OCI-M2 (cell line): ENCODE measurements around the gene PPIP5K1.
"Not testable (repeated sequence)": the region's sequence is repeated elsewhere in the genome, so short reads cannot be mapped to it uniquely, and the experiment has no call there.

ENCODE experiments used
- DNase-seq: peaks from one replicate; lab custom pipeline; 2025; ENCODE audit not compliant: unreplicated experiment; lab: John Stamatoyannopoulos, UW

PPIP5K1 gene

DNA sequence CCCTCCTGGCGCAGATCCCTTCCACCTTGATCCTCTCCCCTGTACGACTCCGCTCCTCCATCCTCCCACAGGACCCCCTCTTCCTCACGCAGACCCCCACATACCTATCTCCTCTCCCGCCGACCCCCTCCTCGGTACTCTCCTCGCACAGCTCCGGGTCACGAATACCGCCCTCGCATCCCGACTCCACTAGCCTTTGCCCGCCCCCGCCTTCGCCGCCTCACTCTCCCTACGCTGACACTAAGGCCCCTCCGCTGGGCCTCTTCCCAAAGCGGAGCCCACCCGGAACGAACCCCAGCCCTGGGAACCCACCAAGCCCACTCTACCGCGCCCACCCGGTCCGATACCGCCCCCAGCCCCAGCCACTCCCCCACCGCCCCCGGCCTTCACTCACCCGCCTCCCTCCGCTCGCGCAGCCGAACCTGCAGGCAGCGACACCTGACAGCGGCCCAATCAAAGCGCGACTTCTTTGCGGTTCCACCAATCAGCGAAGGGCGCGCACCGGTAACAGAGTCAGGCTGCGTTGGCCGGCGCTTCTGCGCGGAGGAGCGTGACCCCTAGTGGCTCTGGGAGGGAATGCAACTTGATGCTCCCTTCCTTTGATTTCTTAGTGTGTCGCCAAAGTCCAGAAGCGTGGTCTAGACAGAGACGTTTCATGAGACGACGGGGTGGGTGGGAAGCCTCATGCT lies at the start of gene PPIP5K1:
TSS of gene PPIP5K1 (minus strand) at position 431 of the 689 bp plus-strand sequence. CDS start 5,704 bp downstream, outside the sequence.
- not testable (repeated sequence) for DNase-seq

DNA sequence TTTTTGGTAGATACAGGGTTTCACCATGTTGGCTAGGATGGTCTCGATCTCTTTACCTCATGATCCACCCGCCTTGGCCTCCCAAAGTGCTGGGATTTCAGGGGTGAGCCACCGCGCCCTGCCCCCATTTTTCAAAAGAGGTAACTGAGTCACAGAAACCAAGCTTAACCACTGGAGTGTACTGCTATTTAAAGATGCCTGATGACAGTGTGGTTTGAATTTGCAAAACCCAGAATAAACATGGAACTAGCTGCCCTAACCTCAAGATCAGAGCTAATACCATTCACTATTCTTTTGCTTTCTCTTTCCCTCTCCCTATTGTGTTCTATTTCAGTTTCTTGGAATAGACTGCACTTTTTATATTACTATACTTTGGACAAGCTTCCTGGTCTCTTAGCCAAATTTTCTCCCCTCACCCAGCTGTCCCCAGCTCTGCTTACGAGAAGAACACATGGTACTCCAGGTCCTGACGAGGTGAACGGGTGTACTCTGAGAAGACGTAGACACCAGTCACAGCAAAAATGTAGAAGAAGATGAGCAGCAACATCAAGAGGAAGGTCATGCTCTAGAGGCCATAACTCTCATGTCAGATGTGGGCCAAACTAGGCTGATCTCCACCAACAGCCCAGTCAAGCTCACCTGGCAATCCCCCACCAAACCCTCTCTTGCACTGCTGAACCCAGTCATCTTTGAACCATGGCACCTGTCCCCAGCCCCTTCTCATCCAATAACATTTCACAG lies 48.6 kb upstream of the PPIP5K1 start:
- DNase-seq = not testable (repeated sequence)

DNA sequence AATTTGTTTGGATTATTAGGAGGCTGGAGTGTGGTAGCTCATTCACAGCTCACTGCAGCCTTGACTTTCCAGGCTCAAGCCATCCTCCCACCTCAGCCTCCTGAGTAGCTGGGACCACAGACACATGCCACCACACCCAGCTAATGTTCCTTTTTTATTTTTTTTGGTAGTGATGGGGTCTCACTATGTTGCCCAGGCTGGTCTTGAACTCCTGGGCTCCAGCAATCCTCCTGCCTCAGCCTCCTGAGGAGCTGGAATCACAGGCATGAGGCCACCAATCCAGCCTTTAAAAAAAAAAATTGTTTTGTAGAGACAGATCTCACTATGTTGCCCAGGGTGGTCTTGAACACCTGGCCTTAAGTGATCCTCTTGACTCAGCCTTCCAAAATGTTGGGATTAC lies 36.9 kb upstream of the PPIP5K1 start:
- not testable (repeated sequence) for DNase-seq

DNA sequence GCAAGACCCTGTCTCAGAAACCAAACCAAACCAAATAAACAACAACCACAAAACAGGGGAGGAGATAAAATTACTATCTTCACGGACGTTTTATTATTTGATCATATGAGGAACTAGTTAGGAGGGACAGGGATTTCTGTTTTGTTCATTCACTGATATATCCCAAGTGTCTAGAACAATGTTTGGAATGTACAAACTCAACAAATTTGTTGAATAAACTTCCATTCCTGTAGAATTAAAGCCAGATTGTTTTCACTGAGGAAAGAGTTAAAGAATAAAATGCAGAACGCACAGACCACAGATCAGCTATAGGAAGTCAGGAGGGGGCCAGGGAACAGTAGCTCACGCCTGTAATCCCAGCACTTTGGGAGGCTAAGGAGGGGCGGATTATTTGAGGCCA lies 35.1 kb upstream of the PPIP5K1 start:
- DNase-seq = no peak

DNA sequence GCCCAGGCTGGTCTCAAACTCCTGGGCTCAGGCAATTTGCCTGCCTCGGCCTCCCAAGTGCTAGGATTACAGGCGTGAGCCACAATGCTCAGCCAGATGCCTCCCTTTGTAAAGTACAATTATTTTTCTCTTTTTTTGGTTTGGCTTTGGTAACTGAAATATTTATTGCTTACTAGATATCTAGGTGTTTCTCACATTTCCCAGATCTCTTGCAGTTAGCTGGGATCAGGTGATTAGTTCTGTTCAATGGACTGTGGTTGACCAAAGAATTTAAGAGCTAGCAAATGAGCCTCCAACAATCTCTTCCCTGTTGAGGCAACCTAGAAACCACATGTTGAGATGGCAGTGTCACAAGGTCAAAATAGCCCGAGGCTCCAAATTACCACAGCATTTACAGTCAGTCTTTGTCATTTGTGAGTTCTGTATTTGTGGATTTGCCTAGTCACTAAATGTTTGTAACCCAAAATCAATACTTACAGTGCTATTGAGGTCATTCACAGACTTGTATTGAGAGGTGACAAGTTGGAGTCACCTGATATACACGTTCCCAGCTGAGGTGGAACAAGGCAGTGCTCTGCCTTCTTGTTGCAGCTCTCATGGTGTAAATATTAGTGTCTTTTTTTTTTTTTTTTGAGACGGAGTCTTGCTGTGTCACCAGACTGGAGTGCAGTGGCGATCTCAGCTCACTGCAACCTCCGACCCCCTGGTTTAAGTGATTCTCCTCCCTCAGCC lies 32.2 kb upstream of the PPIP5K1 start:
- not testable (repeated sequence) for DNase-seq

DNA sequence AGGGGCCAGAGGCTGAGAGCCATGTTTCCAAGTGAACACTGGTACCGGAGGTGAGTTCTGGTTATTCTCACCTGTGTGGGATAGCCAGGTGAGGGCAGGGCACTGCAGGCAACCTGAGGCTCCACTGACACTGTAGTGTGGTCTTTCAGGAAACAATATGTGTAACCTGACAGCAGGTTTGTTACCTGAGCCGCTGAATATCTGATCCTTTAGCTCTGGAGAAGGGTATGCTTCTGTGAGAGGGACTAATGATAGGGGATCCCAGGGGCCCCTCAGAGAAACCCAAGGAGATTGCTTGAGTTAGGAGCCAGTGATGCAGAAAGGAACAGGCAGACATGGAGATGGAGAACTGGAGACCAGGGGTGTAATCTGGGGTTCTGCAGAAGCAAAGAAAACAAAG lies 28.7 kb upstream of the PPIP5K1 start, which contains the start of gene STRC:
TSS of gene STRC (minus strand) at position 101 of the 400 bp plus-strand sequence. CDS start at position 23, 78 bp downstream.
- DNase-seq = not testable (repeated sequence)

DNA sequence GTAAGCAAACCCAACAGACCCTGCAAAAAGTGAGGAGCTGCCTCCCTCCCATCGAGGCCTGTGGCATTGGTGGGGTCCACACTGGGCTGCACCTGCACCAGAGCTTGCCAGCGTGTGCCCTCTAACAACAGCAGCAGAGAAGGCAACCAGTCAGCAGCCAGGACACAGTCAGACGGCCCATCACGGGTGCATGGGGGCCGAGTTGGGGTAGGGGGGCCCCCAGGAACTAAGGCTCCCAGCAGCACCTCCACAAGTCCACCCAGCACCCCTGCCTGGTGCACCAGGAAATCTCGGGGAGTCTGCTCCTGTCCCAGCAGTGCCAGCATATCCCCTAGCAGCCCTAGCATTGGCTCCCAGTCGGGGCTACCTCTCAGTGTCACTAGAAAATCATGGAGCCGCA lies 27.7 kb upstream of the PPIP5K1 start:
- DNase-seq = not testable (repeated sequence)

DNA sequence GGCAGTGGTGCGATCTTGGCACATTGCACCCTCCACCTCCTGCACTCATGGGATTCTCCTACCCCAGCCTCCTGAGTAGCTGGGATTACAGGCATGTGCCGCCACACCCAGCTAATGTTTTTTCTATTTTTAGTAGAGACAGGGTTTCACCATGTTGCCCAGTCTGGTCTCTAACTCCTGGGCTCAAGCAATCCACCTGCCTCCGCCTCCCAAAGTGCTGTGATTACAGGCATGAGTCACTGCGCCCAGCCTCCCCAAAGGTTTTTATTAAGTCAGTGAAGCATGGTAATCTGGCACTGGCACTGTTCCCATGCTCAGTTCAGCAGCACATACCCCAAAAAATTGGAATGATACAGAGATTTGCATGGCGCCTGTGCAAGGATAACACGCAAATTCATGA lies 12.2 kb upstream of the PPIP5K1 start:
- DNase-seq = not testable (repeated sequence)

DNA sequence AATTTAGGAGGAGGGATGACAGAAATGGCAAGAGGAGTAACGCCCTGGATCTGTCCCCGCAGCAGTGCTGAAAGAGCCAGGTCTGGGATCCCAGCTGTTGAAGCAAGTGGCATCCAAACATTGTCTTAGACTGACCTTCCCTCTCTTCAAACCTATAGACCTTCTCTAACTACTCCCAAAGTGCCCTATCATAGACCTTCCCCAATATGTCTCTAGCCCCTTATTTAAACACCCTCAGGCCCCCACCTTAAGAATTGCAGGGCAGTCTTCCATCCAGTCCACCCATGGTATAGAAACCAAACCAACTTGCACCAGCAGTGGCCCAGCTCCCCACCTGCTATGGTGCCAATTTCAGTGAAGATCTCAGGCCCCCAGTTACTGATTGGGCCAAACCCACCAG lies 10.2 kb upstream of the PPIP5K1 start:
- not testable (repeated sequence) for DNase-seq

DNA sequence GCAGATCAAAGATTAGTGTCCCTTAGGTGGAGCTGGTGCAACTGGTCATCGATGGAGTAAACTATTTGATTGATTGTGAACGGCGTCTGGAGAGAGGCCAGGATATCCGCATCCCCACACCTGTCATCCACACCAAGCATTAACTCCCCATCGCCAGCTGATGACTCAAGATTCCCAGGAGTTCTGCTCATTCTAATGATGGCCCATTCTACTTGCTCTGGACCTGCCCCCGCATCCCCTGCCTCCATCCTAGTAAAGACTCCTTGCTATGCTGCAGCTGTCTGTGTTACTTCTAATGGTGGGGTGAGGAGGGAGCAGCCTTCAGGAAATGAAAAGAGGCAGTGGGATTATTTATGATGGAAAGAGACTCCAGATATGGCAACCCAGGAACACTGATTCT lies 9.1 kb upstream of the PPIP5K1 start:
- DNase-seq = not testable (repeated sequence)

DNA sequence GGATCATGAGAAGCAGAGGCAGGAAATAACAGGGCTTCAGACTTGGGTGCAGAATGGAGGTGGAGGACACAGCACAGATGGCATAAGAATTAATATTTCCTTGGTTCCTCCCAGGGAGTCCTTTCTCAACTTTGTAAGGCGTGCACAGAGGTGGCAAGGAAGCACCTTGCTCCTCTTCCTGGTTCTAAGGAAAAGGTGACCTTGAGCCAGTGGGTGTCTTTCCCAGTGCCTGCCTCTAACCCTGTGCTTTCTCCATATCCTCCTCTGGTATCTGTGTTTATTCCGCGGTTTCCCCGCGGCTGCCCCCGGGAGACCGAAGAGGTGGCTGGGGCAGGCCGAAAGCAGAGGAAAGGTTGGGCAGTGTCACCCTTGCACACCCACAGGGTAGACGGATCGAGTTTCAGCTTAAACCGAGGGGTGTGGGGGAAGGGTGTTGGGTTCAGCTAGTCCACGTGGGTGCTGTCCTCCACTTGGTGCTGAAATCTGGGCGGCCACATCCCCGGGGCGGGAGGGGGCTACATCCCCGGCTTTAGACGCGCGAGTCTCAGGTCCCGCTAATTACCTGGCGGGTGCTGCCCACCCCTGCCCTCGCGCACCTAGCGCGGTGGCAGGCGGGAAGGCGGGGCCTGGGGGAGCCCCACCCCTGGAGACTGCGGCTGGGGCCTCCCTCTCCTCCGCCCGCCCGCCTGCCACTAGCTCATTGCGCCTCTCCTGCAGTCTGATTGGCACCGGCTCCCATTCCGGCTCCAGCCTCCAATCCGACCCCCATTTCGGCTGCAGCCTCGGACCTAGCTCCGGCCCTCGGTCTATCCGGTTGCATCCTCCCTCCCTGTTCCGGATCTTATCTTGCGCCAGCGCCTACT lies 3.6 kb upstream of the PPIP5K1 start, which contains the start of gene CKMT1B:
TSS of gene CKMT1B (plus strand) at position 700 of the 863 bp plus-strand sequence. CDS start 192 bp downstream, outside the sequence.
- not testable (repeated sequence) for DNase-seq

DNA sequence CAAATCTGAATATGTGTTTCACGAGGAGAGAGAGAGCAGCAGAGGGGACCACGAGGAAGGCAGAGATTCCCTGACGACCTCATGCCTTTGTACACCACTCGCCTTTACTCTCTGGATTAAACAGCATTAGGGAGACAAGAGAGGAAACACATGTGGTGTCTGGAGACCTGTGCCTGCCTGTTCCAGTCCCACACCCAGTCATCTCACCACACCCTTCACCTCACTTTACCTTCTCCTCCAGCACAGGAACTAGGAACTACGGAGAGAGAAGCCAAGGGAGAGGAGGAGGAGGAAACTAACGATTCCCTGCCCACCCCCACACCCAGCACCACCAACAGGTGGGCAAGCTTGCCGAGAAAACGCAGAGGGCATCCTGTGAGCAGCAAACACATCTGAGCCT lies 2.8 kb upstream of the PPIP5K1 start:
- not testable (repeated sequence) for DNase-seq

DNA sequence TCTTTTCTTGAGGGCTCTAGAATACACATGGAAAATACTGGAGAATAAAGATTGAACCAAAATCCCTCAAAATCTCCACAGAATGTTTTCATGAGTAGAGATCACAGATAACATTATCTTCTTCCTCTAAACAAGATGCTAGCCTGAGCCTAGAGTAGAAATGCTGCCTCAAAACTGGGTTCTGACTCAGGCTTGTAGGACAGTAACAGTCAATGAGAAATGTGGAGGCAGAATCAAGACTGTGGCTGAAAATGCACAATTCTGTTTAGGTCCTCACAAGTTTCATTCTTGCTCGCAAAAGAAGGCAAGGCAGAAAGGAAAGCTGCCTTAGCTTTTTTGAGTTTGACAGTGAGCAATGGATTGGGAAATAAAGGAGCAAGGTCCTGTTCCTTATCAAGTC lies 15.4 kb downstream of the PPIP5K1 start:
- not testable (repeated sequence) for DNase-seq

DNA sequence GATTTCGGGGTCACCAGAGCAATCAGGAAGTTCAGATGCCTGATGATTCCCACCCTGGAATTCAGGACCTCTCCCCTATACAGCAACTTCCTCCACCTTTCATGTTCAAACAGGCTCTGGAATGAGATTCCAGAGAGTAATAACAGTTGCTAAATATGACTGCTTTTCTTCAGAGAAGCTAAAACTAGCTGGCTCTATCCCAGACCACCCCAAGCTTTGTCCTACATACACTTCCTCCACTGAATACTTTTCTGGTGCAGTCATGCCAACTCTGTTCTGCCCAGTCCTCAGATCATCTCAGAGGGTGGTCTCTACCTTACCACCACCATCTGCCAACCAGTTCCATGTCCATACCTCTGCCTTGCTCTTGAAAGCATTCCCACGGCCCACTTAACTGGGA lies 23.4 kb downstream of the PPIP5K1 start:
- not testable (repeated sequence) for DNase-seq

DNA sequence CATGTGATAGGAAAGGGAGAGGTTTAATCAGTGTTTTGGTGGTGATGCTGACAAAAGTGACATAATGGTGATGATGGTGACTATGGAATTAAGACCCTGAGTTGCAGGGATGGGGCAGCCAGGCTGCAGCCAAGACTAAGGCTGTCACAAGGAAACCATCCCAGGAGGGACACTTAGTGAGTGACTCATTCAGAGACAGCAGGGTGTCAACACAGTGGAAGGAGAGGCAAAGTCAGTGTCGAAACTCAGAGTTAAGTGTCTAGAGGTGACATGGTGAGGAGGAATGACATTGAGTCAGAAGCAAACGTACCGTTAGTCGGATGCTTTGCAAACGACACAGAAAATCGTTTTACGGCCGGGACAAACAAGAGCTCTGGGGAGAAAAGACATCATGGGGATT lies 26.2 kb downstream of the PPIP5K1 start:
- DNase-seq = not testable (repeated sequence)

DNA sequence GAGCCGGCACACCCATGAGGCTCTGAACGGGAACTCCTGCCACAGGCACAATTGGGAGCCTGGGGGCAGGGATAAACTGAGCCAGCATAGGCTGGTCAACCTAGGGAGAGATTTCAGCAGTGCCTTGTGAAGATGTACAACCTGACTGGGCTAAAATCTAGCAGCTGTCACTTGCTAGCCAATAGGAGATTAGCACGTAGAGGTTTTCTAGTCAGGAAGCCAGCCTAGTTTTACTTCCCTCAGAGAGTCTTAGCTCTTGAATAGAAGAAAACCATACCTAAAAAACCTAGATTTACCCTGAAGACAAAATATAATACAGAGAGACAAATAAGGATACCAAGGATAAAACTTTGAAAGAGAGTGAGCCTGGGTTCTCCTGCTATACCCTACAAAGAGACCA lies 27.3 kb downstream of the PPIP5K1 start:
- DNase-seq = not testable (repeated sequence)

DNA sequence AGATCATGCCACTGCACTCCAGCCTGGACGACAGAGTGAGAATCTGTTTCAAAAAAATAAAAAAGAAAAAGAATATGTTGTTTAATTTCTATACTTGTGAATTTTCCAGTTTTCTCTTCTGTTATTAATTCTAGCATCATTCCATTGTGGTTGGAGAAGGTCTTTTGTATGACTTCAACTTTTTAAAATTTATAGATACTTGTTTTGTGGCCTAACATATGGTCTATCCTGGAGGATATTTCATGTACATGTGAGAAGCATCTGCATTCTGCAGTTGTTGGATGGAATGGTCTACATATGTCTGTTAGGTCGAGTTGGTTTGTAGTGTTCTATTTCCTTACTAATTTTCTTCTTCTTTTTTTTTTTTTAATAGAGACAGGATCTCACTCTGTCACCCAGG lies 37.0 kb downstream of the PPIP5K1 start:
- no peak for DNase-seq

DNA sequence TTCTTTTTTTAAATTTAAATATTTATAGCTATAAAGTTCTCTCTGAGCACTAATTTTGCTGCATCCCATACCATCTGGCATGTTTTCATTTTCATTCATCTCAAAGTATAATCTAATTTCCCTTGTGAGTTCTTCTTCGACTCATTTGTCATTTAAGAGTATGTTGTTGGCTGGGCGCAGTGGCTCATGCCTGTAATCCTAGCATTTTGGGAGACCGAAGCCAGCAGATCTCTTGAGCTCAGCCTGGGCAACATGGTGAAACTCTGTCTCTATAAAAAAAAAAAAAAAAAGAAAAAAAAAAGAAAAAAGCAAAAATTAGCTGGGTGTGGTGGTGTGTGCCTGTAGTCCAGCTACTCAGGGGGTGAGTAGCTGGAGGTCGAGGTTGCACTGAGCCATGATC lies 37.8 kb downstream of the PPIP5K1 start:
- no peak for DNase-seq

DNA sequence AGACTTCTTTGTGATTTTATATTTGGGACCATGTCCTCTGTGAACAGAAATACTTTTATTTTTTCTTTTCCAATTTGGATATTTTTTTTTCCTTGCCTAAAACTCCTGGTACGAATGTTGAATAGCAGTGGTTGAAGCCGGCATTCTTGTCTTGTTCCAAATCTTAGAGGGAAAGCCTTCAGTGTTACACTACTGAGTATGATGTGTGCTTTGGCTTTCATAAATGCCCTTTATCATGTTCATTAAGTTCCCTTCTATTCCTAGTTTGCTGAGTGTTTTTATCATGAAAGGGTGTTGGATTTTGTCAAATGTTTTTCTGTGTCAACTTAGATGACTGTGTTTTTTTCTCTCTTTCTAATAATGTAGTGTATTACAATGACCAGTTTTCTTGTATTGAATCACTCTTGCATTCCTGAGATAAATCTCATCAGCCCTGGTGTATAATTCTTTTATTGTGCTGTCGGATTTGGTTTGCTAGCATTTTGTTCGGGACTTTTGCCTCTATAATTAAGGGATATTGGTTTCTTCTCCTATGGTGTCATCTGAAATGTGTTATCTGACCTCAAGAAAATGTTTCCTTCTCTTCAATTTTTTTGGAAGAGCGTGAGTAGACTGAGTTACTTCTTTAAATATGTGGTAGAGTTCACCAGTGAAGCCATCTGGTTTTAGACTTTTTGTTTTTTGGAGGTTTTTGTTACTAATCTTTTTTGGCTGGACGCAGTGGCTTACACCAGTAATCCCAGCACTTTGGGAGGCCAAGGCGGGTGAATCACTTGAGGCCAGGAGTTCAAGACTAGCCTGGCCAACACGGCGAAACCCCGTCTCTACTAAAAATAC lies 39.3 kb downstream of the PPIP5K1 start:
- no peak for DNase-seq

DNA sequence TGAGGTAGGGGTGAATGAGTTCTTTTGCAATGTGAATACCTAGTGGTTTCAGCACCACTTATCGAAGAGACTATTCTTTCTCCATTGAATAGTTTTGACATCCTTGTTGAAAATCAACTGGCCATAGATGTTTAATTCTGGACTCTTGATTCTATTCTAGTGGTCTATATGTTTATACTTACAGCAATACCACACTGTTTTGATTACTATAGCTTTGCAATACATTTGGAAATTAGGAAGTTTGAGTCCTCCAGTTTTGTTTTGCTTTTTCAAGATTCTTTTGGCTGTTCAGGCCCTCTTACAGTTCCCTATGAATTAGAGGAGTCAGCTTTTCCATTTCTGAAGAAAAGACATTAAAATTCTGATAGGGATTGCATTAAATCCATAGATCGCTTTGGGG lies 42.5 kb downstream of the PPIP5K1 start:
- DNase-seq = no peak
